Transverse colon (tissue), 4 donors: ENCODE results near the gene KRTAP10-1. TPM values are rescaled to one million over a fixed set of nuclear protein-coding genes. Genes with fewer than 3 reads are reported as not detected.
"Not testable (repeated sequence)": the region's sequence is repeated elsewhere in the genome, so short reads cannot be mapped to it uniquely, and the experiment has no call there.

Experiments
- DNase-seq: peaks from one replicate; pipeline ENCODE4 v3.0.0-alpha.2; 2019
- H3K27ac ChIP-seq, 4 donors: fragments of 200-600 bp; sonication (generic); 2 replicates each; pipeline ENCODE4 v1.5.1; 2016 to 2018; ENCODE audit warnings: inconsistent platforms in 4 of 4
- H3K27me3 ChIP-seq: fragments of 200-600 bp; sonication (generic); 2 replicates; pipeline ENCODE4 v1.5.1; 2017; ENCODE audit warnings: inconsistent platforms
- H3K36me3 ChIP-seq, 4 donors: fragments of 200-600 bp; sonication (generic); 2 replicates each; pipeline ENCODE4 v1.5.1; 2017 to 2019; ENCODE audit warnings: inconsistent platforms in 4 of 4
- H3K4me1 ChIP-seq, 4 donors: fragments of 200-600 bp; sonication (generic); 2 replicates each; pipeline ENCODE4 v1.5.1; 2017 to 2020; ENCODE audit warnings: inconsistent platforms in 4 of 4
- H3K4me3 ChIP-seq, 4 donors: fragments of 200-600 bp; sonication (generic); 1 replicate in 1 of 4; 2 replicates in 3 of 4; pipeline versions ENCODE4 v1.5.1 to v1.6.1; 2017 to 2019; ENCODE audit warnings: inconsistent platforms in 4 of 4
- H3K9me3 ChIP-seq, 2 donors: fragments of 200-600 bp; sonication (generic); 2 replicates each; pipeline ENCODE4 v1.5.1; 2017 to 2019; ENCODE audit warnings: inconsistent platforms in 2 of 2
- EP300 ChIP-seq: sonication (generic); formaldehyde crosslinking; IDR thresholded peaks from one replicate; pipeline ENCODE4 v1.6.1; 2017; ENCODE audit warnings: antibody characterized with exemption, low read depth
- POLR2A ChIP-seq: fragments of 450-650 bp; IDR thresholded peaks from one replicate; pipeline ENCODE4 v1.6.1; 2016; ENCODE audit warnings: antibody characterized with exemption, mild to moderate bottlenecking, moderate library complexity
- POLR2AphosphoS5 ChIP-seq, 3 donors: sonication (generic); formaldehyde crosslinking; IDR thresholded peaks; one replicate each; pipeline ENCODE4 v1.6.1; 2016; ENCODE audit warnings: antibody characterized with exemption in 3 of 3
- WGBS, 2 donors: methylation state at CpG; one replicate each; pipeline ENCODE4 v1.1.5; 2018; ENCODE audit warnings: low coverage in 1 of 2; 5-methylcytosine and 5-hydroxymethylcytosine counted together
- in situ Hi-C, 4 donors: fragments of 200-750 bp; cut with MboI; loops; one replicate each; pipeline versions ENCODE4 v1.15.0 to v1.15.1; 2017; ENCODE audit warnings: low sequenced_read_pairs in 3 of 4, low pct_ligation_motif_present in 1 of 4, low pct_unique_long_range_greater_than_20kb in 1 of 4
- intact Hi-C: fragments of 100-400 bp; cut with DNase I; formaldehyde crosslinking; loops from one replicate; pipeline ENCODE4 v1.15.1; 2023; ENCODE audit warnings: low total_unique reads
- total RNA-seq, 4 donors: library from RNA; depleted of rRNA; stranded (reverse); fragments of >200 nt; gene quantifications; one replicate each; pipeline ENCODE4 v1.1.0, GENCODE V29; 2016
- TF ChIP-seq, protein P1 (sequence below), 5 experiments: fragments of 200-600 bp in 3 of 5; fragments of 450-650 bp in 2 of 5; sonication (generic) in 3 of 5; IDR thresholded peaks; 1 replicate in 2 of 5; 2 replicates in 3 of 5; pipeline ENCODE4 v1.5.1; 2016 to 2017; ENCODE audit warnings: antibody characterized with exemption in 5 of 5, inconsistent platforms in 3 of 5, mild to moderate bottlenecking in 2 of 5, moderate library complexity in 1 of 5

The KRTAP10-1 gene
- total RNA-seq, 4 donors from 2014 or later = not detected

DNA sequence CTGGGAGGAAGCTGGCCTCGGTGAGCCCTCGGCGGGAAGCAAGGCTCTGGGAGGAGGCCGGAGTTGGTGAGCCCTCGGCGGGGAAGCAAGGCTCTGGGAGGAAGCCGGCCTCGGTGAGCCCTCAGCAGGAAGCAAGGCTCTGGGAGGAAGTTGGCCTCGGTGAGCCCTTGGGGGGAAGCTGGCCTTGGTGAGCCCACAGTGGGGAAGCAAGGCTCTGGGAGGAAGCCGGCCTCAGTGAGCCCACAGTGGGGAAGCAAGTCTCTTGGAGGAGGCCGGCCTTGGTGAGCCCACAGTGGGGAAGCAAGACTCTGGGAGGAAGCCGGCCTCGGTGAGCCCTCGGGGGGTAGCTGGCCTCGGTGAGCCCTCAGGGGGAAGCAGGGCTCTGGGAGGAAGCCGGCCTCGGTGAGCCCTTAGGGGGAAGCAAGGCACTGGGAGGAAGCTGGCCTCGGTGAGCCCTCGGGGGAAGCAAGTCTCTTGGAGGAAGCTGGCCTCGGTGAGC lies 36.0 kb downstream of the KRTAP10-1 start:
- H3K9me3 ChIP-seq = no peaks in the 10 kb centered on the region
- H3K4me3 ChIP-seq = no peak overlapping the region
- intact Hi-C loops = no loop called here
- no peak for TF ChIP-seq POLR2AphosphoS5 (IDR thresholded peaks at IDR 0.05)
- no peak for TF ChIP-seq POLR2A
- TF ChIP-seq, protein P1, sequence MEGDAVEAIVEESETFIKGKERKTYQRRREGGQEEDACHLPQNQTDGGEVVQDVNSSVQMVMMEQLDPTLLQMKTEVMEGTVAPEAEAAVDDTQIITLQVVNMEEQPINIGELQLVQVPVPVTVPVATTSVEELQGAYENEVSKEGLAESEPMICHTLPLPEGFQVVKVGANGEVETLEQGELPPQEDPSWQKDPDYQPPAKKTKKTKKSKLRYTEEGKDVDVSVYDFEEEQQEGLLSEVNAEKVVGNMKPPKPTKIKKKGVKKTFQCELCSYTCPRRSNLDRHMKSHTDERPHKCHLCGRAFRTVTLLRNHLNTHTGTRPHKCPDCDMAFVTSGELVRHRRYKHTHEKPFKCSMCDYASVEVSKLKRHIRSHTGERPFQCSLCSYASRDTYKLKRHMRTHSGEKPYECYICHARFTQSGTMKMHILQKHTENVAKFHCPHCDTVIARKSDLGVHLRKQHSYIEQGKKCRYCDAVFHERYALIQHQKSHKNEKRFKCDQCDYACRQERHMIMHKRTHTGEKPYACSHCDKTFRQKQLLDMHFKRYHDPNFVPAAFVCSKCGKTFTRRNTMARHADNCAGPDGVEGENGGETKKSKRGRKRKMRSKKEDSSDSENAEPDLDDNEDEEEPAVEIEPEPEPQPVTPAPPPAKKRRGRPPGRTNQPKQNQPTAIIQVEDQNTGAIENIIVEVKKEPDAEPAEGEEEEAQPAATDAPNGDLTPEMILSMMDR (IDR thresholded peaks at IDR 0.05) = no peak
- TF ChIP-seq EP300 = no peak
- no peaks in the 10 kb centered on the region for H3K36me3 ChIP-seq
- in situ Hi-C loops = loop anchor here in 2 of 4 donors (10.0 to 25.0 kb wide), 2 partner anchors 283 to 291 kb away; no protein-coding TSS in a partner anchor
- H3K27ac ChIP-seq = no peak overlapping the region
- 74% methylated on average over 20 of the region's 20 CpGs; no CpG with 5 or more reads in 1 of the 2 donors for WGBS, 2 donors
- H3K4me1 ChIP-seq = peaks cover 0 to 2% (median 0%) of the 10 kb centered on the region in 4 donors
- peaks cover 29% of the 10 kb centered on the region for H3K27me3 ChIP-seq
- no peak for DNase-seq

DNA sequence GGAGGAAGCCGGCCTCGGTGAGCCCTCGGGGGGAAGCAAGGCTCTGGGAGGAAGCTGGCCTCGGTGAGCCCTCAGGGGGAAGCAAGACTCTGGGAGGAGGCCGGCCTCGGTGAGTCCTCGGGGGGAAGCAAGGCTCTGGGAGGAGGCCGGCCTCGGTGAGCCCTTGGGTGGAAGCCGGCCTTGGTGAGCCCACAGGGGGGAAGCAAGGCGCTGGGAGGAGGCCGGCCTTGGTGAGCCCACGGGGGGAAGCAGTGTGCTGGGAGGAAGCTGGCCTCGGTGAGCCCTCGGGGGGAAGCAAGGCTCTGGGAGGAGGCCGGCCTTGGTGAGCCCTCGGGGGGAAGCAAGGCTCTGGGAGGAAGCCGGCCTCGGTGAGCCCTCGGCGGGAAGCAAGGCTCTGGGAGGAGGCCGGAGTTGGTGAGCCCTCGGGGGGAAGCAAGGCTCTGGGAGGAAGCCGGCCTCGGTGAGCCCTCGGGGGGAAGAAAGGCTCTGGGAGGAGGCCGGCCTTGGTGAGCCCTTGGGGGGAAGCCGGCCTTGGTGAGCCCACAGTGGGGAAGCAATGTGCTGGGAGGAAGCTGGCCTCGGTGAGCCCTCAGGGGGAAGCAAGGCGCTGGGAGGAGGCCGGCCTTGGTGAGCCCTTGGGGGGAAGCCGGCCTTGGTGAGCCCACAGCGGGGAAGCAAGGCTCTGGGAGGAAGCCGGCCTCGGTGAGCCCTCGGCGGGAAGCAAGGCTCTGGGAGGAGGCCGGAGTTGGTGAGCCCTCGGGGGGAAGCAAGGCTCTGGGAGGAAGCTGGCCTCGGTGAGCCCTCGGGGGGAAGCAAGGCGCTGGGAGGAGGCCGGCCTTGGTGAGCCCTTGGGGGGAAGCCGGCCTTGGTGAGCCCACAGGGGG lies 36.7 kb downstream of the KRTAP10-1 start:
- H3K4me1 ChIP-seq, intact Hi-C loops, H3K4me3 ChIP-seq, H3K36me3 ChIP-seq, H3K9me3 ChIP-seq, H3K27ac ChIP-seq, DNase-seq: not testable (repeated sequence)
- peaks cover 29% of the 10 kb centered on the region for H3K27me3 ChIP-seq
- in situ Hi-C loops = loop anchor here in 2 of 4 donors (10.0 to 25.0 kb wide), 2 partner anchors 284 to 292 kb away; no protein-coding TSS in a partner anchor
- 82 to 84% methylated on average over 11 to 42 of the region's 44 CpGs for WGBS, 2 donors

DNA sequence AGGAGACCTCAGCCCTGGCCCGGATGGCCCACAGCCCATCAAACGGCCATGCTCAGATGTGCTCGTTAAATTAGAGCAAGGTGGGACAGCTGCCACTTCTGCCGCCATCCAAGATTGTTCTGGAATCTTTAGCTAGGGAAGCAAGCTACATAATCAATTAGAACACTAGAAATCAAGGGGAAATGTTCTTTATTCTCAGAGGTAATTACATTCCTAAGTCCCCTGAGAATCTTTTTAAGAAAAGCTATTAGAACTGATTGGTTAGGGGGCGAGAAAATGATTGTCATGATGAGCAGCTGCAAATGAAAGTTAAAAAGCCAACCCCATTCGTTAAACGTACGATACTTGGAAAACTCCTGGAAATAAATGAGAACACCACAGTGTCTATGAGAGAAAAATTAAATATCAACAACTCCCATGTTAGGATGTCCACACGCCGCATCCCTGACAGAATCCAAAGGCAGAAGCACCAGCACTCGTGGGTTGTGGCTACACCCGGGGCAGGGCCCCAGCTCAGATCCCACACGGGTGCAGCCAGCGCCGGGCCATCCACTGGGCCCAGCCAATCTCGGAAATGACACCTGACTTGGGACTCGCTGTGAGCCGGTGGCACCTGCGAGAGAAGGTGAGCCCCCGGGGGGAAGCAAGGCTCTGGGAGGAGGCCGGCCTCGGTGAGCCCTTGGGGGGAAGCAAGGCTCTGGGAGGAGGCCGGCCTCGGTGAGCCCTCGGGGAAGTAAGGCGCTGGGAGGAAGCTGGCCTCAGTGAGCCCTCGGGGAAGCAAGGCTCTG lies 37.6 kb downstream of the KRTAP10-1 start:
- H3K4me3 ChIP-seq = no peak overlapping the region
- WGBS, 2 donors = 86 to 87% methylated on average over 7 to 27 of the region's 27 CpGs
- in situ Hi-C loops = loop anchor here in 2 of 4 donors (10.0 to 25.0 kb wide), 2 partner anchors 285 to 292 kb away; no protein-coding TSS in a partner anchor
- no peaks in the 10 kb centered on the region for H3K36me3 ChIP-seq
- H3K9me3 ChIP-seq = no peaks in the 10 kb centered on the region
- no peak overlapping the region for H3K27ac ChIP-seq
- peaks cover 25% of the 10 kb centered on the region for H3K27me3 ChIP-seq
- DNase-seq = no peak
- peaks cover 0 to 10% (median 0%) of the 10 kb centered on the region in 4 donors for H3K4me1 ChIP-seq
- TF ChIP-seq EP300 (no peak), POLR2AphosphoS5 (IDR thresholded peaks at IDR 0.05) (no peak)
- intact Hi-C loops = no loop called here

DNA sequence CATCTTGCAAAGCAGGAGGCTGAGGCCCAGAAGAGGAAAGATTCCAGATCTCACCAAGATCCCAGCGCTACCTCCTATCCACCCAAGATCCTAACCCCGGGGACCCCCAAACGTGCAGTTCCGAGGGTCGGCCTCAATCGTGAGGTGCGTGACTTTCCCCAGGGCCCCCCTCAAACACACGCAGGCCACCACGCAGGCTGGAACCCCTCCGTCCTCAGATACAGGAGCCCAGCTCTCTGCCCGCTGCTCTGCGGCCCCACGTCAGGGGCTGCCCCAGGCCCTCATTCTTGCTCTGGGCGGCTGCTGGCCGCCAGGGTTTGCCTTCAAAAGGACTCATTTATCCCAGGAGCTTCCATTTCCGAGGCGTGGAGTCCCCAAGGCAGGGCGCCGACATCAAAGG lies 39.9 kb downstream of the KRTAP10-1 start:
- no peaks in the 10 kb centered on the region for H3K9me3 ChIP-seq
- H3K27me3 ChIP-seq = peaks cover 25% of the 10 kb centered on the region
- in situ Hi-C loops (loop anchor here in 2 of 4 donors (10.0 to 25.0 kb wide), 2 partner anchors 287 to 295 kb away; no protein-coding TSS in a partner anchor), intact Hi-C loops (no loop called here)
- DNase-seq = no peak
- TF ChIP-seq, protein P1 (IDR thresholded peaks at IDR 0.05) = no peak
- TF ChIP-seq POLR2AphosphoS5 (IDR thresholded peaks at IDR 0.05) = no peak
- no peak for TF ChIP-seq EP300
- TF ChIP-seq POLR2A = no peak
- 70 to 81% methylated on average over 4 to 15 of the region's 19 CpGs for whole genome bisulfite sequencing, 2 donors
- H3K4me3 ChIP-seq = no peak overlapping the region
- H3K27ac ChIP-seq = no peak overlapping the region
- peaks cover 0 to 10% (median 0%) of the 10 kb centered on the region in 4 donors for H3K4me1 ChIP-seq
- H3K36me3 ChIP-seq = no peaks in the 10 kb centered on the region
